T follicular helper cell (primary cell): Measurements from ENCODE around the gene CFAP45.
"Not testable (repeated sequence)": the region's sequence is repeated elsewhere in the genome, so short reads cannot be mapped to it uniquely, and the experiment has no call there.

Experiments used
- DNase-seq: peaks from one replicate; pipeline ENCODE4 v3.0.0-alpha.2; 2020; ENCODE audit warnings: low read depth

Gene CFAP45

DNA sequence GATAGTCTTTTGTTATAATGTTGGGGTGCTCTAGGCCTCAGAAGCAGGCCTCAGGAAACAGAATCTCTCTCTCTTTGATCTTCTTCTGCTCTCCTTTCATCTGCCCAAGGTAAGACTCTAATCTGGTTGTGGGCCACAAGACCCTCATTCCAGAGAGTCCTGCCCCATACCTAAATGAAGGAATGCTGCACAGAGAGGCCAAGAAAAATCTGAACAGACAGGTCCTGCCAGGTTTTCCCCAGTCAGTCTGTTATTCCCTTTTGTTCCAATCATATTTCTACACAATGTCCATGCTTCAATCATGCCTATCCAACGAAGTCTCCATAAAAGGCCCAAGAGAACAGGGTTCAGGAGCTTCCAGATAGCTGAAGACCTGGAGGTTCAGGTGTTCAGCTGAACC lies 7.0 kb upstream of the CFAP45 start:
- no peak for DNase-seq

DNA sequence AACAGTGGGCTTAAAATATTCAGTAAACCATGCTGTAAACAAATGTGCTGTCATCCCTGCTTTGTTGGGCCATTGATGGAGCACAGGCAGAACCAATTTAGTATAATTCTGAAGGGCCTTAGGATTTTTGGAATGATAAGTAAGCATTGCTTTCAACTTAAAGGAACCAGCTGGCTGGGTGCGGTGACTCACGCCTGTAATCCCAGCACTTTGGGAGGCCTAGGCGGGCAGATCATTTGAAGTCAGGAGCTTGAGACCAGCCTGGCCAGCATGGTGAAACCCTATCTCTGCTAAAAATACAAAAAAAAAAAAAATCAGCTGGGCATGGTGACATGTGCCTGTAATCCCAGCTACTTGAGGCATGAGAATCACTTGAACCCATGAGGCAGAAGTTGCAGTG lies 4.1 kb upstream of the CFAP45 start:
- not testable (repeated sequence) for DNase-seq

DNA sequence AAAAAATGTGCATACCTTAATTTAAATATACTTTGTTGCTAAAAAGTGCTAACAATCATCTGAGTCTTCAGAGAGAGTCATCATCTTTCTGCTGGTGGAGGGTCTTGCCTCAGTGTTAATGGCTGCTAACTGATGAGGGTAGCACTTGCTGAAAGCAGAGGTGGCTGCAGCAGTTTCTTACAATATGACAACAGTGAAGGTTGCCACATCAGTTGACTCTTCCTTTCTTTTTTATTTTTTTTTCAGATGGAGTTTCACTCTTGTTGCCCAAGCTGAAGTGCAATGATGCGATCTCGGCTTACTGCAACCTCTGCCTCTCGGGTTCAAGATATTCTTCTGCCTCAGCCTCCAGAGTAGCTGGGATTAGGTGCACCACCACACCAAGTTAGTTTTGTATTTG lies 2.6 kb upstream of the CFAP45 start:
- no peak for DNase-seq

DNA sequence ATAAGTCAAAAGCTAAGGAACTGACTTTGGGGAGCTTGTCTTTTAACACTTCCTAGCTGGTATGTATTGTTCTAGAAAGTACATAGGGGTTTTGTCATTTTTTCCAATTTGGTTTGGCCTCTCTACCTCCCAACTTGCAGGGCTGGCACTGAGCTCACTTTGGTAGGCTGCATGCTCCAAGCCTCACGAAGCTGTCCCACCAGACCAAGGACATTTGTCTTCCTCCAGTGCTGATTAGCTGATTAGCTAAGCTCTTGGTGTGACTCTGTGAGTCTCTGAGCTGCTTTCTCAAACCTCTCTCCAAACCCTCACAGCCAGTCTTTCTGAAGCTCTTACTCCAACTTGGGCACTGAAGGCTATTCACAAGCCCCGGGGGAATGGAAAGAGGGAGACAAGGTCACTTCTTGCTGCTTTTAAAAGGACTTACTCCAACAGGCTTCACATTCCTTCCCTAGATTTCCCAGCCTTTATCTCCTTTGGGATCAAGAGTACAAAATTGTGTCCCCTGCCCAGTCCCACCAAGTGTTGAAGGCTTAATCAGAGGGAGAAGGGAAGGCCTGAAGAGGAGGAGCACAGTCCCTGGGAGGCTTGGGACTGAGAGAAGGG lies 893 bp upstream of the CFAP45 start:
- no peak for DNase-seq

DNA sequence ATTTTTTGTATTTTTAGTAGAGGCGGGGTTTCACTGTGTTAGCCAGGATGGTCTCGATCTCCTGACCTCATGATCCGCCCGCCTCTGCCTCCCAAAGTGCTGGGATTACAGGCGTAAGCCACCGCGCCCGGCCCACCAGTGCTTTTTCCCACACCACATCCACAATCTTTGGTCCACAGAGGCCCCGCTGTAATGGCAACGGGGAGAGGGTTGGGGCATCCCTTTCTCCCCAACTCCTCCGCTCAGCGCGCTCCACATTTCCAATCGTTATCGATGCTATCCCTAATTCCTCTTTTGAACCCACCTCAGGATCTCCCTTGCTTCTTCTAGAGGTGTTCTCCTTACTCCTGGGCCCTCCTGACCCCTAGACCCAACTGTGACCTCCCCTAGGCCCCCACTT lies 331 bp downstream of the CFAP45 start:
- not testable (repeated sequence) for DNase-seq

DNA sequence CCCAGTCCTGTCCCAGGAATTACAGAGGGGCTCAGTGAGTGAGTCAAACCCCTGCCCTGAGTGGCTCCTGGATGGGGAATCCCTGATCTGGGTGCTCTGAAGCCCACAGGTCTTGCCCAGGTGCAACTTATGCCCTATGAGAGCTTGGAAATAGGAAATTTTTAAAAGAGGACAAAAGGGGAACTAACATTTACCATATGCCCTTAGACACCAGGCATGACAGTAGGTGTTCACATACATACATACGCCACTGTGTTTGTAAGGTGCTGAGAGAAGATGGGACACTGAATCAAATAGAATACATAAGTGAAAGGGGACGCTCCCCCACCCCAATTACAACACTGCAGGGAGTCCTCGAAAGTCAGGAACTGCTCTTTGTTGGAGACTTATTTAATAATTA lies 1.4 kb downstream of the CFAP45 start:
- no peak for DNase-seq

DNA sequence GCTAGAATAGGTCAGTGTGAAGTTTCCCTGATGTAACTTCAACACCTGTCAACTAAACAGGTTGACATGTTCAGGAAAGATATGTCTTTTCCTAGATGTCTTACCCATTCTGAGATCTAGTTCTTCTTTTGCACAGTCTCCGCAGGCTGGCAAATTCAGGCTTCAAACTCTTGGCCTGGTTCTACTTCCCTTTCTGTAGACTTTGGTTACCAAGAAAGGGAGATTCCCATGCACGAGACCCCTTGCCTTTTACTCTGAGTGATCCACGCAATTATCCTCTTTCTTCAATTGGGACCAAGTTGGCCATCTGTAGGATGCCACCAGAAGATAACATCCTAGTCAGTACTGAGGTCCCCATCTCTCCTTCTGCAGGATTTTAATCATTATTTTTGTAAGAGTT lies 2.0 kb downstream of the CFAP45 start:
- no peak for DNase-seq

DNA sequence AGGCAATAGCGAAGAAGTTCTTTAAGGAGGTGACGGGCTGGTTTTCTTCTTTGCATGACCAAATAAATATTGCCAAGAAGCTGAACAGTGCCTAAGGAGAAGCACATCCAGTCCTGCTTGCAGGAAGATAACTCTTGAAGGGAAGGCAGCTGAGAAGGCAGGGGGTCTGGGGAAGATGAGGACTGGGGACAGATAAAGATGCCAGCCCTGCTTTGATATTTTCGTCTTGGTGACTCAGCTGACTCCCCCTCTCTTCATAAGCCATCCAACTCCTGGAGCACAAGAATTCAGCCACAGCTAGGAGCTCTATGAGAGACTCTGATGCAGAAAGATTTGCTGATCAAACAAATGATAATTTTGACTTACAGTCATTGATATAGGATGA lies 3.4 kb downstream of the CFAP45 start:
- no peak for DNase-seq

DNA sequence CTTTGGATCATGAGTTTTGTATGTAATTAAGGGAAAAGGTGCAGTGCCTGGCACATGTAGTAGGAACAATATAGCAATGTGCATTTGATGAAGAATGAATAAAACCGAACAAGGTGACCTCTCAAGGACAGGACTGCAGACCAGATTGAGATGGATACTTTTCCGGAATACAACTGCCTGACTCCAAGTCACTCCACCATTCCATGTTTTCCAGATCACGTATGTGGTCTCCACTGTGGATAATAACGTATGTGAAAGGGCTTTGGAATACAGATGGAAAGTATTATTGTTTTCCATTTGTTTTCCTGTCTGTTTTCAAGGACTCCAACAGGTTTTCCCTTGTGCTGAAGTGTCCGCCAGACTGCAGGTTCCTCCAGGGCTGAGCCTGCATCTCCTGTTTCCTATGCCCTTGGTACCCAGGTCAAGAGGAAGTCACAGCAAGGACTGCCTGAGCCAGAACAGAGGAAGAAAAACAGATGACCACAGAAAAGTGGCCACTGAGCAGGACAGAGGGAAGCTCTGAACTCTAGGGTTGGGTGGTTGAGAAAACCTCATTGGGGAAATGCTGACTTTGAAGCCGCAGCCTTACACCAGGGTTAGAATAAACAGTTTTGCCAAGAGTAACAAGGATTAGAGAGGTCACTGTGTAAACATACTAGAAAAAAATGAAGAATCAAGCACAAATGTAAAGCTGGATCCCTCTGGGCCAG lies 4.0 kb downstream of the CFAP45 start:
- DNase-seq: no peak

DNA sequence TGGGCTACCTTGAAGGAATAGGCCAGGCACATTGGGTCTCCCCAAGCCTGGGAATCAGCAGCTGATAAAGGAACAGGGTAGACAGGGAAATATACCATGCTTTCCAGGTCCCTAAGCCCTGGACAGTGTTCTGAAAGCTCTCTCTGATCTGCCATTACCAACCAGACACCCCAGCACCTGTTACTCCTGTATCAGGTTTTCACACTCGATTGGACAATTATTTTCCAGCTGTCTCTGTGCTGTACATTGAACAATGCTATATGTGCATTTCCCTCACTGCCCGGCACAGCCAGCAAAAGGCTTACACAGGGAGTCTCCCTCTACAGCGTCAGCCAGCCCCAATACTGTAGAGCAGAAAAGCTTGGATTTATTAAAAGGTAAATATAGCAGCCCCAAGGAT lies 4.7 kb downstream of the CFAP45 start:
- no peak for DNase-seq

DNA sequence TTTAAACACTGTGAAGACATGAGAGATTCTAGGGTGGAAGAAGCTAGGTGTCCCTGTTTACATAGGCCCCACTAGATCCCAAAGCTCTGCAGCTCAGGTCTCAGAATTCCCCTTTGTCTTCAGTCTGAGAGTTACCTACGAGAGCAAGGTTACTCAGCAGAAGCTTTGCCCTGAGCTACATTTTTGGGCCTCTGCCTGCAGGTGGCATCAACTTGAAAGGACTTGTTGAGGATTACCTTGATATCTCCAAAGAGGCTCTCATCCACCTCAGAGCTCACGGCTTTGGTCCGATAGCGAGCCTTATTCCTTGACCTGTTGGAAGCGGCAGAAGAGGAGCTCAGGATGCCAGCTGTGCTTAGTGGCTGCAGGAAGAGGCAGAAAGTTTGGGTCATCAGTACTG lies 7.0 kb downstream of the CFAP45 start:
- DNase-seq: no peak

DNA sequence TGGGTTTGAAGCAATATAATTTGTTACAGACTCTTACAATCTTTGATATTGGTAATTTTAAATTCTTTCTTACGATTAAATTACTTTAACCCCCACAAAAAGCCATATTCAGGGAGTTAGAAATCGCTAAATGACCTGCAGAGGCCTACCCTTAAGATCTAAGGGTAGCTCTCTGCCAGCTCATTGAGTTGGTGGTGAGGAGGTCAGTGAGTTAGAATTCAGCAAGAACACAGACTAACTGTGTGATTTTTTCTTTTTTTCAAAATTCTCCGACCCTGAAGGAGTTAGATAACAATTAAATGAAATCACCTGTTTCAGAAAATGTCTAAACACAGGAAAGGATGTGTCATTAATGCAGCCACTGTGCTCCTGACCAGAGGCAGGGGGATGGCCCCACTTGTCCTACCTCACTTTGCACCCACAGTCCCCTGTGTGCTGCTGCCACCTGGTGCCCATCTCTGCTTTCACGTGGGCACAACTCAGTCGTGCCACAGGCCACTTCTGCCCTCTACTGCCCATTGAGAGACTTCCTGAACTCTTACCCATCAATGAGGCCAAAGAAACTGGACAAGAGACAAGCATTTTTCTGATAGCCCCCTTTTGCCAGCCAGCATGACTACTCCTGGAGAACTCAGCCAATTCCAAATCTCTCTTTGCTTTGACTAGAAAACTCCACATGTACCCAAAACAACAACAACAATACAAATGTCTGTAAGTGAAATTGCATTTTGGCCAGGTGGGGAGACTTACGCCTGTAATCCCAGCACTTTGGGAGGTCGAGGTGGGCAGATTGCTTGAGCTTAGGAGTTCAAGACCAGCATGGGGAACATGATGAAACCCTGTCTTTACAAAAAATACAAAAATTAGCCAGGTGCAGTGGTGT lies 8.4 kb downstream of the CFAP45 start:
- peak; percentile 54 for DNase-seq

DNA sequence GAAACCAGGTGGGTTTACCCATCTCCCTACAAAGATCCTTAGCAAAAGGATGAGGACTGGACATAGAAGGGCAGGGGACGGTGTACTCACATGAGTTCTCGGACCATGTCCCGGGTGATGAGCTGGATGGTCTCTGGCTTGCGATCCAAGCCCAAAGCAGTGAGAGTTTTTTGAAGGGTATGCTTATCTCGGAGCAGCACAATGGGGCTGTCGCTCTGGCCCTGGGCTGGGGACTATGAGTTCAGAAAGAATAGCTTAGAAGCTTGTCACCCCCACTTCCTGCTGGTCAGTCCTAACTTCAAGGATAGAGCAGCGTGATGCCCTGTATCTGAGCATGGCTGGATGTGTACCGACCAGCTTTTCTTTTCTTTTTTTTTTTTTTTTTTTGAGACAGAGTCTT lies 9.6 kb downstream of the CFAP45 start:
- no peak for DNase-seq

DNA sequence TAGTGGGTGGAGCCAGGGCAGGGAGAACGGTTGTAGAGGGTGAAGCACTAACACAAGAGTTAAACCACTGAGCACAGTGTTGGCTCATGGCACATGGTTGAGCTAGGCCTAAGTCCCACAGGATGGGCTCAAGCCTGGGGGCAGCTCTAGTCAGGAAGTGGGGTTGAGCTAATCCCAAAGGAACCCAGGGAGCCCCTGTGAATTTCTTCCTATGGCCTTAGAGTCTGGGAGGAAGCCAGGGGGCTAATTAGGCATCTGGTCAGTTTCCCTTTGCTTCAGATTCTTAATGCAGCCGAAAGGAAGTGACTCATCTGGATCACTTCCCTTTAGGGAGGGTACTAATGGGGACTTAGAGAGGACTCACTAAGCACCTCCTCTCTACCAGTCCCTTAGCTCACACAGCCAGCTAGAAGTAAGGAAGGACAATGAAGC lies 10.1 kb downstream of the CFAP45 start:
- DNase-seq: no peak

DNA sequence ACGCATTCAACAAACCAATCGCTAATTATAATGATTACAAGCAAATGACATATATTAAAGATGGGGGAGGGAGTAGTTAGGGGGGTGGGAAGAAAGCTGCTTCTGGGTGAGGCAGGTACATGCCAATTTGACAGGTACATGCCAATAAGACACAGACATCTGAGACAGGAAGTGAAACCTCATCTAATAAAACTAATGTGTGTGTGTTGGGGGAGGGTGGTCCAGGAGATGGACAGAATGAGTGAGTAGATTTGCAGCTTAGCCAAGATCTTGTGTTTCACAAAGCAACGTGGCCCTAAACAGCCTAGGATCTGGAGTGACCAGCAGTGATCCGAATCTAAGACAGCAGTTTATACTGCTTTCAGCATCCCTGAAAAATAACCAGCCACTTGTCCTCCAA lies 10.8 kb downstream of the CFAP45 start:
- DNase-seq: no peak

DNA sequence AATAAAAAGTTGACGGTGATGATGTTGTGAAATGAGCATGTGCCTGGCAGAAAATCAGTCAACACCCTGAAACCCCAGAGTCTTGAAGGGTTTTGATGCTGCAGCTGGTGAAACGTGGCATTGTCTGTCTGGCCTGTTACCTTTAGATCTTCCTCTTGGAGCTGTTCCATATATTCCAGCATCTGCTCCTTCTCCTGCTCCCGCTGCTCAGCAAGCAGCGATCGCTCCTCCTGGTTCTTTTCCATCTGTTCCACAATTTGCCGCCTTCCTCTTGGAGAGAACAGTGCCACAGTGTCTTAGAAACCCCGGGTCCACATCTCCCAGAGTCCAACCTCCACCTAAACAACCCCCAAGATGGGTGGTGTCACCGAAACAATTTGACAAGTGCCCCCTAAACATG lies 15.7 kb downstream of the CFAP45 start:
- no peak for DNase-seq

DNA sequence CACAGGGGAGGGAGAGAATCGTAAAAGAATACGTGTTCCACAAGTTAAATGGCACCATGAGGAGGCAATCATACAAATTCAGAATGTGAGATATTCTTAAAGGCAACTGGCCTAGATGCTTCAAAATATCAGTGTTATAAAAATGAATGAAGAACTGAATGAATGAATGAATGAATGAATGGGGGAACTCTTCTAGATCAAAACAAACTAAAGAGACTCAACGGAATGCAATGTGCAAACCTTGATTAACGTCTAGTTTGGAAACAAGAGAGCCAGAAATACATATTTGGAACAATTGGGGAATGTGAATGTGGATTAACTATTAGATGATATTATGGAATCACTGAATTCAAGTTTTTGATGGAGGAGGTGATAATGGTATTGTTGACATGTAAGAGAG lies 16.8 kb downstream of the CFAP45 start:
- DNase-seq: no peak

DNA sequence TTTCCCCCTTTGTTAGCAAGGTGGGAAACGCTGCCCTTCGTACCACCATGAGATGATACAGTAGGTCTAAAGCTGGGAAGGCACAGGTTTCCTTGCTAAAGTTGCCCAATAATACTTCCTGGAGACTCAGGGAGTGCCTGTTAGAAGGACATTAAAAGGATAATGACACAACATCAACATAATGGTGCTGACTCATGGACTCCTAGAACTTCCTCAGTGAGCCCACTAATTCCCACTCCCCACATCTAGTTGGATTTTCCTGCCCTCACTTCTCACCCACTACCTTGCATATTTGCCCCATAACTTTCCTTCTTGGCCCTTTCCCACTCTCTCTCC lies 17.5 kb downstream of the CFAP45 start:
- DNase-seq: no peak

DNA sequence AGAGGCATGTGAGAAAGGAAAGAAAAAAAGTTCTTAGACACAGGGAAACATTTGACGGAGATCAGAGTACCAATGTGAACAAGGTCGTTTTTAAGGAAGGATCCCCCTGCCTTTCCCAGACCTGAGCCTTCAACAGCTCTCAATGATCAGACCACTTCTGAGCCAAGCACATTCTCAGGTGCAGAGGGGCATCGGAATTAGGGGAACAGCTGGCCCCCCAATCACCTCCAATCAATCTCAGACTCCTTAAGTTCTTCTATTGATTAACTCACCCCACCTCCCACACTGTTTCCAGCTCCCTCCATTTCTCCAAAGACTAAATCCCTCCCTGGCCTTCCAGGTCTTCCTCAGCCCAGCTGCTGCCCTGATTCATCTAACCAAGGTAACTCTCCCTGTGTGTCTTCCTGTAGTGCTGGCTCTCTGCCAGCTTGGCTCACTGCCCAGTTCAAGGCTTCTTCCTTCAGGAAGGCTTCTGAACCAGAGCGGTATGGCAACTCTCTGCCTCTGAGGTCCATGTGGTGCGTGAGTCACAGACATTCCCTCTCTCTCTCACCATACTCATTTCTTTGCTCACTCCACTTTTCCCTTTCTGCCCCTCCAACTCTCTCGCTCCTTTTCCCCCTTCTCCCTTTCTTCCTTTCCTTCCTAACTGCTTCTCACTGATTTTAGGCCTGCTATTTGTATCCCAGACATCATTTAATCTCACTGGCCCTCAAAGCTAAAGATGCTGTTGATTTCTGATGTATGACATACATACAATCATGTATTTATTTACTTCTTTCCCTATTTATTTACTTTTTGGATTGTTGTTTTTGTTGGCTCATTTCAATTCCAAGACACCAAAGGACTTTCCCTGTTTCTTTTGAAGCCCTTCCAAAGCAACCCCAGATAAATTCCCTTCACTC lies 18.1 kb downstream of the CFAP45 start:
- DNase-seq: peak; percentile 27

DNA sequence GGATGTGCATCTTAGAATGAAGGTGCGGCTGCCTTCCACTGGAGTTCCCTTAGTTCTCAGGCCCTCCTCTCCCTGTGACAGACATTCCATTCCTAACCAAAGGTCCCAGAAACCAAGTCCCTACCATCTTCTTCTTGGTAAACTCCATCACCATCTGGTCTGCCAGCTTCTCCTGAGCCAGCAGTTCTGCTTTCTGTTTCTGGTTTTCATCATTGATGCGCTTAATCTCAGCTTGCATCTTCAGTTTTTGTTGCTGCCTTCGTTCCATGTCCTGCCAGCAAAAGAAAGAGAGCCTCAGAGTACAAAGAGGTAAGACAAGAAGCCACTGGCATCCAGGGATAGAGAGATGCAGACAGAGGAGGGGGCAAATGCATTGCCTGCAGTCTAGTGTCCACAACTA lies 19.5 kb downstream of the CFAP45 start:
- DNase-seq: no peak

DNA sequence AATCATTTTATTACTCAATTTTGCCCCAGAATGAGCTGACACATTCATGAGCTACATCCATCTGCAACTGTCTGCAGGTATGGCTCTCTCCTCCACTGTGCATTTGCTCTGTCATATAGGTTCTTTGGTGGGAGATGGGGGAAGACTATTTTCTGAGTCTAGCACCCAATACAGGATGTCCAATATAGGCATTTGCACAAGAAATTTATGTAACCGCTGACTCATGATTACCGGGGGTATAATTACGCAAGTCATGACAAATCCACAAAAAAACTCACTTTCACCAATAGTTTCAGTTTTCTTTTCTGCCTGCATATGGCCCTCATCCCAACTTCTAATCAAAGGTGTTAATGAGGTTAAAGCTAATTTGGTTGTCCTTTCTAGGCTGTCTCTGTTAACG lies 20.0 kb downstream of the CFAP45 start:
- DNase-seq: no peak

DNA sequence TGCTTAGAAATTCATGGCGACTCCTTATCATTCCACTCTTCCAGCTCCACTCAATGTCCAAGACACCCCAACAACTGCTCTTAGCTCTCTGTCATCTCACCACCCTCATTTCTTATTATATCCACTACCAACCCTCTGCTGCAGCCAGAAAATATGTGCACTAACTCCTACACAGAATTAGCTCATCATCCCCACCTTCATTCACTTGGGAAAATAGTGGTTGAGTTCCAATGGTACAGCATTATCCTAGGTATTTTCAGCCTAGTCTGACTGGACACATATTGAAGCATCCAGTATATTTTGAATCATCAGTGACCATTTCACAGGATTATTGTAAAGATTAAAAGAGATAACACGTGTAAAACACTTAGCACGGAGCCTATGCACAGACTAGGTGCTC lies 20.8 kb downstream of the CFAP45 start:
- DNase-seq: no peak
